Adipocyte (in vitro differentiated cells): ENCODE results near the gene CUEDC2.
A peak's percentile ranks its signal among the peaks of the same experiment; 100 is the strongest.

Source experiments
- DNase-seq: peaks from one replicate; pipeline ENCODE4 v3.0.0-alpha.2; 2015; ENCODE audit warnings: low read depth
- H3K27me3 ChIP-seq: replicated peaks from 2 replicates; pipeline ENCODE4 v1.7.0; 2013; ENCODE audit warnings: mild to moderate bottlenecking, low read length, moderate library complexity; ENCODE audit not compliant: control insufficient read depth, insufficient read depth
- H3K36me3 ChIP-seq: 2 replicates; pipeline ENCODE4 v1.7.0; 2013; ENCODE audit warnings: low read length, mild to moderate bottlenecking, moderate library complexity; ENCODE audit not compliant: control insufficient read depth, insufficient read depth, severe bottlenecking
- H3K4me1 ChIP-seq: 2 replicates; pipeline ENCODE4 v1.7.0; 2013; ENCODE audit warnings: mild to moderate bottlenecking, low read length, moderate library complexity; ENCODE audit not compliant: control insufficient read depth, insufficient read depth
- H3K4me3 ChIP-seq: 2 replicates; pipeline ENCODE4 v1.7.0; 2013; ENCODE audit warnings: mild to moderate bottlenecking, low read length, moderate library complexity
- H3K9ac ChIP-seq: 2 replicates; pipeline ENCODE4 v1.7.0; 2013; ENCODE audit warnings: mild to moderate bottlenecking, low read length, moderate library complexity
- H3K9me3 ChIP-seq: 2 replicates; pipeline ENCODE4 v1.7.0; 2013; ENCODE audit warnings: mild to moderate bottlenecking, low read length, moderate library complexity; ENCODE audit not compliant: control insufficient read depth

CUEDC2 gene

DNA sequence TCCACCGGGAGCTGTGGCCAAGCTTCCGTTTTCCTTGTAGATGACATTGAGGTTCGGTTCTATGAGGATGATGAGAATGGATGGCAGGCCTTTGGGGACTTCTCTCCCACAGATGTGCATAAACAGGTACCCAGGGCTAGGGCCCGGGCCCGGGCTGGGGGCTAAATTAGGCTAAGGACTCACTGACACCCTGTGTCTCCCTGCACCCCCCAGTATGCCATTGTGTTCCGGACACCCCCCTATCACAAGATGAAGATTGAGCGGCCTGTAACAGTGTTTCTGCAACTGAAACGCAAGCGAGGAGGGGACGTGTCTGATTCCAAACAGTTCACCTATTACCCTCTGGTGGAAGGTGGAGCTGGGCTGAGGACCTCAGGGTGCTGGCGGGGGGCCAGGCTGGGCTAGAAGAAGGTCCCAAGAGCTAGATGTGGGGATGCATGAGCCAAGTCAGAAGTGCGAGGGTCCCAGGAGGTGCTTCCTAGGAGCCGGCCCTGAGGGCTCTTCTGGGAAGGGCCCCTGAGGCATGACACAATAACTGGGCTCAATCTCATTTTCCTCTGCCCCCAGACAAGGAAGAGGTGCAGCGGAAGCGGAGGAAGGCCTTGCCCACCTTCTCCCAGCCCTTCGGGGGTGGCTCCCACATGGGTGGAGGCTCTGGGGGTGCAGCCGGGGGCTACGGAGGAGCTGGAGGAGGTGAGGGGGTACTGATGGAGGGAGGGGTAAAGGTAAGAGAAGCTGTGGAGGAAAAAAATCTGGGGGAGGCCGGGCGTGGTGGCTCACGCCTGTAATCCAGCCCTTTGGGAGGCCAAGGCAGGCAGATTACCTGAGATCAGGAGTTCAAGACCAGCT lies 34.0 kb downstream of the CUEDC2 start:
- Histone ChIP-seq H3K9me3 (no peaks in the 10 kb centered on the region), H3K36me3 (peaks cover 24% of the 10 kb centered on the region), H3K4me1 (peaks cover 28% of the 10 kb centered on the region), H3K9ac (peak overlapping the region; percentile 83), H3K27me3 (no peaks in the 10 kb centered on the region), H3K4me3 (peak overlapping the region; percentile 73)
- DNase-seq = no peak

- Histone ChIP-seq H3K9me3 (no peaks in the 10 kb centered on the region), H3K36me3 (peaks cover 24% of the 10 kb centered on the region), H3K4me1 (peaks cover 29% of the 10 kb centered on the region), H3K4me3 (no peak overlapping the region), H3K27me3 (no peaks in the 10 kb centered on the region), H3K9ac (no peak overlapping the region)
- DNase-seq = no peak
These were observed 34.9 kb downstream of the CUEDC2 start for GRCh38 chr10:102397222-102398171.

- Histone ChIP-seq H3K36me3 (peaks cover 19% of the 10 kb centered on the region), H3K27me3 (no peaks in the 10 kb centered on the region), H3K4me1 (peaks cover 29% of the 10 kb centered on the region), H3K4me3 (peak overlapping the region; percentile 91), H3K9me3 (no peaks in the 10 kb centered on the region), H3K9ac (peak overlapping the region; percentile 86)
- no peak for DNase-seq
These were observed 35.6 kb downstream of the CUEDC2 start for GRCh38 chr10:102396730-102397151.

- no peak for DNase-seq
- peaks cover 14% of the 10 kb centered on the region for H3K36me3 ChIP-seq
- H3K4me1 ChIP-seq = peaks cover 29% of the 10 kb centered on the region
- H3K9me3 ChIP-seq = no peaks in the 10 kb centered on the region
- H3K9ac ChIP-seq = peak overlapping the region; percentile 86
- H3K27me3 ChIP-seq = no peaks in the 10 kb centered on the region
- H3K4me3 ChIP-seq = peak overlapping the region; percentile 91
These were observed 36.1 kb downstream of the CUEDC2 start for GRCh38 chr10:102396317-102396650.

- peak; percentile 97 for DNase-seq
- Histone ChIP-seq H3K4me1 (peaks cover 29% of the 10 kb centered on the region), H3K27me3 (no peaks in the 10 kb centered on the region), H3K4me3 (peak within 1 kb of the TSS; percentile 91), H3K9me3 (no peaks in the 10 kb centered on the region), H3K36me3 (peaks cover 9% of the 10 kb centered on the region), H3K9ac (peak within 1 kb of the TSS; percentile 87)
These were observed 36.7 kb downstream of the CUEDC2 start, which contains the start of gene NFKB2 for GRCh38 chr10:102395400-102396316. NFKB2 (plus strand) TSS chr10:102395705; CDS start chr10:102395960, 255 bp downstream.

- H3K27me3 ChIP-seq = no peaks in the 10 kb centered on the region
These were observed 37.5 kb downstream of the CUEDC2 start for GRCh38 chr10:102394801-102395399.

GRCh38 chr10:102394079-102394800 lies 38.1 kb downstream of the CUEDC2 start:
- peaks cover 25% of the 10 kb centered on the region for H3K4me1 ChIP-seq

More at GRCh38 chr10:102394801-102395399, 37.5 kb downstream of the CUEDC2 start:
- H3K4me1 ChIP-seq = peaks cover 29% of the 10 kb centered on the region
- DNase-seq = peak; percentile 67
- H3K9me3 ChIP-seq = no peaks in the 10 kb centered on the region
- peak overlapping the region; percentile 87 for H3K9ac ChIP-seq
- peaks cover 9% of the 10 kb centered on the region for H3K36me3 ChIP-seq
- peak overlapping the region; percentile 91 for H3K4me3 ChIP-seq

DNA sequence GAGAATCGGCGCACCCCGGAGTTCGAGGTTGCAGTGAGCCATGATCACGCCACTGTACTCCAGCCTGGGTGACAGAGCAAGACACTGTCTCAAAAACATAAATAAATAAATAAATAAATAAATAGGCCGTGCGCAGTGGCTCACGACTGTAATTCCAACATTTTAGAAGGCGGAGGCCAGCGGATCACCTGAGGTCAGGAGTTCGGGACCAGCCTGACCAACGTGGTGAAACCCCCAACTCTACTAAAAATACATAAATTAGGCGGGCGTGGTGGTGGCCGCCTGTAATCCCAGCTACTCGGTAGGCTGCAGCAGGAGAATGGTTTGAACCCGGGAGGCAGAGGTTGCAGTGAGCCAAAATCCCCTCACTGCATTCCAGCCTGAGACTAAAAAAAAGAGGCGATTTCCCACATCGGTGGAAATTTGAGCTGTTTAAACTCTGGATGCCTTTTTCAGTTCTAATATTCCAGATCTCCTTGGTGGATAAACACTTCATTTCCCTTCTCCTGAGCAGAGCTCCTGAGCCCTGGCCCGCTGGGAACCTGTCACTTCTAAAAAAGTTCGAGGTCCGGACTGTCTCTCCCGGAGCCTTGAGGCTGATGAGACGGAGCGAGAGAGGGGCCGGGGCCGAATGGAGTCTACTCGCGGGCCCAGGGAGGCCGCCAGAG lies 38.8 kb downstream of the CUEDC2 start:
- Histone ChIP-seq H3K9ac (peak overlapping the region; percentile 87), H3K4me3 (peak overlapping the region; percentile 91), H3K27me3 (no peaks in the 10 kb centered on the region), H3K4me1 (peaks cover 20% of the 10 kb centered on the region), H3K9me3 (no peaks in the 10 kb centered on the region), H3K36me3 (peaks cover 9% of the 10 kb centered on the region)
- no peak for DNase-seq

More at GRCh38 chr10:102394079-102394800, 38.1 kb downstream of the CUEDC2 start:
- peaks cover 9% of the 10 kb centered on the region for H3K36me3 ChIP-seq
- no peaks in the 10 kb centered on the region for H3K27me3 ChIP-seq
- H3K4me3 ChIP-seq = peak overlapping the region; percentile 91
- DNase-seq = peak; percentile 99
- no peaks in the 10 kb centered on the region for H3K9me3 ChIP-seq
- H3K9ac ChIP-seq = peak overlapping the region; percentile 87

DNA sequence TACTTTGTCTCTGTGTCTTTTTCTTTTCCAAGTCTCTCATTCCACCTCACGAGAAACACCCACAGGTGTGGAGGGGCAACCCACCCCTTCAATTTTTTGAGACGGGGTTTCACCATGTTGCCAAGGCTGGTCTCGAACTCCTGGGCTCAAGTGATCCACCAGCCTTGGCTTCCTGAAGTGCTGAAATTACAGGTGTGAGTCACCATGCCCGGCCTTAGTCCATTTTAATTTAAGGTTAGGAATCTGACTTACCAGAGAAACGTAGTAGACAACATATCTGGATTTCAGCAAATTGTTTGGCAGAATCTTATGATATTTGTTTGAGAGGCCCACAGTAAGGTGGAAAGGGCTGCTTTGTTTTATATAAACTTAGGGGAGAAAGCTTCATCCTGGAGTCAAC lies 40.1 kb downstream of the CUEDC2 start:
- Histone ChIP-seq H3K4me3 (no peak overlapping the region), H3K4me1 (peaks cover 20% of the 10 kb centered on the region), H3K36me3 (no peaks in the 10 kb centered on the region), H3K9ac (no peak overlapping the region), H3K27me3 (no peaks in the 10 kb centered on the region), H3K9me3 (no peaks in the 10 kb centered on the region)
- DNase-seq = no peak
